ENCODE data around the gene AUNIP. TPM values are rescaled to one million over a fixed set of nuclear protein-coding genes. Genes with fewer than 3 reads are reported as not detected.

The AUNIP gene
- total and polyA plus RNA-seq, 7 donors = 0.05 to 0.47 (median 0.13) TPM; not detected in 2

- DNase-seq = peak in 1 of 2 donors; percentile 3
- intact Hi-C loops (cut with DNase I) = no loop called here
- TF ChIP-seq CTCF (IDR thresholded peaks at IDR 0.05) = no peak
- 80 to 100% (median 85%) methylated on average over 1 of the region's 1 CpG for WGBS, 3 donors
- Histone ChIP-seq H3K27me3 (ENCODE audit: insufficient read depth in 3 of 3, low read length in 2 of 3) (no peaks in the 10 kb centered on the region), H3K4me1 (no peaks in the 10 kb centered on the region), H3K4me3 (no peak overlapping the region), H3K9me3 (no peaks in the 10 kb centered on the region), H3K36me3 (ENCODE audit: insufficient read depth in 1 of 2, low read depth in 1 of 2) (no peaks in the 10 kb centered on the region), H3K27ac (no peak overlapping the region)
- ATAC-seq = no peak
Measured at GRCh38 chr1:25885602-25886001, 26.3 kb upstream of the AUNIP start.

GRCh38 chr1:25881266-25881665, 22.0 kb upstream of the AUNIP start:
- Histone ChIP-seq H3K9me3 (no peaks in the 10 kb centered on the region), H3K27me3 (ENCODE audit: insufficient read depth in 3 of 3, low read length in 2 of 3) (no peaks in the 10 kb centered on the region), H3K4me3 (no peak overlapping the region), H3K27ac (no peak overlapping the region), H3K36me3 (ENCODE audit: insufficient read depth in 1 of 2, low read depth in 1 of 2) (no peaks in the 10 kb centered on the region), H3K4me1 (no peaks in the 10 kb centered on the region)
- ATAC-seq (no peak), DNase-seq (peak in 1 of 2 donors; percentile 46)
- no peak for TF ChIP-seq CTCF (IDR thresholded peaks at IDR 0.05)
- intact Hi-C loops (cut with DNase I) = no loop called here
- 86 to 94% (median 93%) methylated on average over 11 of the region's 11 CpGs for WGBS, 3 donors

- intact Hi-C loops (cut with DNase I) = no loop called here
- Histone ChIP-seq H3K9me3 (no peaks in the 10 kb centered on the region), H3K27me3 (ENCODE audit: insufficient read depth in 3 of 3, low read length in 2 of 3) (no peaks in the 10 kb centered on the region), H3K36me3 (ENCODE audit: insufficient read depth in 1 of 2, low read depth in 1 of 2) (no peaks in the 10 kb centered on the region), H3K27ac (no peak overlapping the region), H3K4me1 (peaks cover 4% of the 10 kb centered on the region), H3K4me3 (no peak overlapping the region)
- WGBS, 3 donors = 91 to 96% (median 94%) methylated on average over 5 of the region's 5 CpGs
- DNase-seq (peak in 1 of 2 donors; percentile 12), ATAC-seq (no peak)
- TF ChIP-seq CTCF (IDR thresholded peaks at IDR 0.05) = no peak
Measured at GRCh38 chr1:25880518-25880917, 21.3 kb upstream of the AUNIP start.

GRCh38 chr1:25879675-25880074, 20.4 kb upstream of the AUNIP start:
- TF ChIP-seq CTCF (IDR thresholded peaks at IDR 0.05) = no peak
- intact Hi-C loops (cut with DNase I) = no loop called here
- DNase-seq = peak in 1 of 2 donors; percentile 19
- 68 to 83% (median 71%) methylated on average over 2 of the region's 2 CpGs for WGBS, 3 donors
- Histone ChIP-seq H3K4me1 (peaks cover 6% of the 10 kb centered on the region), H3K9me3 (no peaks in the 10 kb centered on the region), H3K36me3 (ENCODE audit: insufficient read depth in 1 of 2, low read depth in 1 of 2) (no peaks in the 10 kb centered on the region), H3K27me3 (ENCODE audit: insufficient read depth in 3 of 3, low read length in 2 of 3) (no peaks in the 10 kb centered on the region), H3K4me3 (no peak overlapping the region), H3K27ac (no peak overlapping the region)
- no peak for ATAC-seq

- Histone ChIP-seq H3K27me3 (ENCODE audit: insufficient read depth in 3 of 3, low read length in 2 of 3) (no peaks in the 10 kb centered on the region), H3K36me3 (ENCODE audit: insufficient read depth in 1 of 2, low read depth in 1 of 2) (no peaks in the 10 kb centered on the region), H3K9me3 (no peaks in the 10 kb centered on the region), H3K4me1 (peaks cover 10% of the 10 kb centered on the region), H3K27ac (no peak overlapping the region), H3K4me3 (no peak overlapping the region)
- TF ChIP-seq CTCF (IDR thresholded peaks at IDR 0.05) = no peak
- ATAC-seq = no peak
- peak in 1 of 2 donors; percentile 32 for DNase-seq
- WGBS, 3 donors = 87 to 94% (median 87%) methylated on average over 5 of the region's 5 CpGs
- intact Hi-C loops (cut with DNase I) = no loop called here
Measured at GRCh38 chr1:25878690-25879089, 19.4 kb upstream of the AUNIP start.
